ENCODE results near the gene UFSP2.
"Not testable (repeated sequence)": the region's sequence is repeated elsewhere in the genome, so short reads cannot be mapped to it uniquely, and the experiment has no call there.

Gene UFSP2

GRCh38 chr4:185383451-185383850, 42.3 kb downstream of the UFSP2 start:
- no peak for DNase-seq

- no peak for DNase-seq
Observed at GRCh38 chr4:185382754-185383153, 43.0 kb downstream of the UFSP2 start.

- DNase-seq = no peak
Observed at GRCh38 chr4:185381288-185382196, 44.2 kb downstream of the UFSP2 start.

GRCh38 chr4:185380320-185380719, 45.4 kb downstream of the UFSP2 start:
- no peak for DNase-seq

- no peak for DNase-seq
Observed at GRCh38 chr4:185379326-185380295, 46.2 kb downstream of the UFSP2 start.

GRCh38 chr4:185378264-185378663, 47.5 kb downstream of the UFSP2 start:
- DNase-seq = no peak

GRCh38 chr4:185374573-185374972, 51.2 kb downstream of the UFSP2 start:
- no peak for DNase-seq

GRCh38 chr4:185374027-185374426, 51.7 kb downstream of the UFSP2 start:
- no peak for DNase-seq

GRCh38 chr4:185371702-185372101, 54.1 kb downstream of the UFSP2 start:
- DNase-seq = no peak

GRCh38 chr4:185370268-185370949, 55.4 kb downstream of the UFSP2 start:
- DNase-seq = no peak

GRCh38 chr4:185369731-185370130, 56.0 kb downstream of the UFSP2 start:
- no peak for DNase-seq

GRCh38 chr4:185364886-185365285, 60.9 kb downstream of the UFSP2 start:
- DNase-seq = no peak

GRCh38 chr4:185363251-185363650, 62.5 kb downstream of the UFSP2 start:
- DNase-seq = no peak

- DNase-seq = not testable (repeated sequence)
Observed at GRCh38 chr4:185362570-185362969, 63.2 kb downstream of the UFSP2 start.

GRCh38 chr4:185361872-185362271, 63.9 kb downstream of the UFSP2 start:
- DNase-seq = no peak

GRCh38 chr4:185359767-185360446, 65.9 kb downstream of the UFSP2 start:
- no peak for DNase-seq

GRCh38 chr4:185358959-185359358, 66.8 kb downstream of the UFSP2 start:
- no peak for DNase-seq

GRCh38 chr4:185358514-185358913, 67.2 kb downstream of the UFSP2 start:
- no peak for DNase-seq

- DNase-seq = no peak
Observed at GRCh38 chr4:185357733-185358440, 67.9 kb downstream of the UFSP2 start.

GRCh38 chr4:185357211-185357610, 68.6 kb downstream of the UFSP2 start:
- DNase-seq = no peak

- DNase-seq = no peak
Observed at GRCh38 chr4:185352741-185353140, 73.0 kb downstream of the UFSP2 start.

- DNase-seq = no peak
Observed at GRCh38 chr4:185352202-185352601, 73.6 kb downstream of the UFSP2 start.

Measured in stimulated activated naive CD4-positive, alpha-beta T cell (primary cell).